ENCODE measurements around the gene ZFAND4.
"Not testable (repeated sequence)": the region's sequence is repeated elsewhere in the genome, so short reads cannot be mapped to it uniquely, and the experiment has no call there.

DNA sequence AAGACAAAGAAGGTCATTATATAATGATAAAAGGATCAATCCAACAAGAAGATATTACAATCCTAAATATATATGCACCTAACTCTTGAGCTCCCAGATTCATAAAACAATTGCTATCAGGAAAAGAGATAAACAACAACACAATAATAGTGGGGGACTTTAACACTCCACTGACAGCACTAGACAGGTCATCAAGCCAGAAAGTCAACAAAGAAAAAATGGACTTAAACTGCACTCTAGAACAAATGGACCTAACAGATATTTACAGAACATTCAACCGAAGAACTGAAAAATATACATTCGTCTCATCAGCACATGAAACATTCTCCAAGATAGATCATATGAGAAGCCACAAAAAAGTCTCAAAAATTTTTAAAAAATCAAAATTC is 17.8 kb downstream of the ZFAND4 start:
- TF ChIP-seq, protein P1, sequence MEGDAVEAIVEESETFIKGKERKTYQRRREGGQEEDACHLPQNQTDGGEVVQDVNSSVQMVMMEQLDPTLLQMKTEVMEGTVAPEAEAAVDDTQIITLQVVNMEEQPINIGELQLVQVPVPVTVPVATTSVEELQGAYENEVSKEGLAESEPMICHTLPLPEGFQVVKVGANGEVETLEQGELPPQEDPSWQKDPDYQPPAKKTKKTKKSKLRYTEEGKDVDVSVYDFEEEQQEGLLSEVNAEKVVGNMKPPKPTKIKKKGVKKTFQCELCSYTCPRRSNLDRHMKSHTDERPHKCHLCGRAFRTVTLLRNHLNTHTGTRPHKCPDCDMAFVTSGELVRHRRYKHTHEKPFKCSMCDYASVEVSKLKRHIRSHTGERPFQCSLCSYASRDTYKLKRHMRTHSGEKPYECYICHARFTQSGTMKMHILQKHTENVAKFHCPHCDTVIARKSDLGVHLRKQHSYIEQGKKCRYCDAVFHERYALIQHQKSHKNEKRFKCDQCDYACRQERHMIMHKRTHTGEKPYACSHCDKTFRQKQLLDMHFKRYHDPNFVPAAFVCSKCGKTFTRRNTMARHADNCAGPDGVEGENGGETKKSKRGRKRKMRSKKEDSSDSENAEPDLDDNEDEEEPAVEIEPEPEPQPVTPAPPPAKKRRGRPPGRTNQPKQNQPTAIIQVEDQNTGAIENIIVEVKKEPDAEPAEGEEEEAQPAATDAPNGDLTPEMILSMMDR (IDR thresholded peaks at IDR 0.05) = not testable (repeated sequence)
- TF ChIP-seq POLR2A (IDR thresholded peaks at IDR 0.05) = not testable (repeated sequence)

All from ovary (tissue), 3 donors.